PFSK-1 (cell line): ENCODE measurements around the gene LRRC23.

Experiments used
- FOXP2 ChIP-seq: optimal IDR thresholded peaks from 2 replicates; pipeline ENCODE3; 2011; ENCODE audit warnings: borderline replicate concordance, control low read depth, inconsistent platforms; ENCODE audit not compliant: insufficient read depth; ENCODE audit errors: extremely low read length, extremely low read depth
- POLR2AphosphoS5 ChIP-seq: IDR thresholded peaks from 2 replicates; pipeline ENCODE4 v1.6.1; 2012; ENCODE audit warnings: low read depth, mild to moderate bottlenecking, control low read depth, low read length, moderate library complexity
- REST ChIP-seq, 2 experiments: IDR thresholded peaks; 2 replicates each; pipeline versions ENCODE4 v1.6.1 to v1.8.0; 2011 to 2012; ENCODE audit warnings: low read depth in 2 of 2, low read length in 2 of 2, control low read depth in 1 of 2, inconsistent platforms in 1 of 2, mild to moderate bottlenecking in 1 of 2, moderate library complexity in 1 of 2; ENCODE audit not compliant: insufficient read depth in 1 of 2
- SIN3A ChIP-seq: IDR thresholded peaks from 2 replicates; pipeline ENCODE4 v1.6.1; 2012; ENCODE audit warnings: mild to moderate bottlenecking, low read length, moderate library complexity, borderline replicate concordance; ENCODE audit not compliant: insufficient read depth
- TAF1 ChIP-seq: IDR thresholded peaks from 2 replicates; pipeline ENCODE4 v1.6.1; 2012; ENCODE audit warnings: low read length, control low read depth, borderline replicate concordance; ENCODE audit not compliant: insufficient read depth

LRRC23 gene

GRCh38 chr12:6947615-6948014 is 43.0 kb downstream of the LRRC23 start:
- TF ChIP-seq REST (IDR thresholded peaks at IDR 0.05; ENCODE audit: insufficient read depth in 1 of 2, low read depth in 2 of 2, low read length in 2 of 2), result no peak
- no peak for TF ChIP-seq TAF1
- TF ChIP-seq FOXP2, result no peak
- TF ChIP-seq SIN3A, result no peak
- no peak for TF ChIP-seq POLR2AphosphoS5

- TF ChIP-seq POLR2AphosphoS5, result no peak
- no peak for TF ChIP-seq REST (IDR thresholded peaks at IDR 0.05; ENCODE audit: insufficient read depth in 1 of 2, low read depth in 2 of 2, low read length in 2 of 2)
- TF ChIP-seq FOXP2, result no peak
- no peak for TF ChIP-seq TAF1
- no peak for TF ChIP-seq SIN3A
These were observed 44.4 kb downstream of the LRRC23 start for GRCh38 chr12:6948873-6949594.

GRCh38 chr12:6950401-6950801 is 45.8 kb downstream of the LRRC23 start:
- no peak for TF ChIP-seq TAF1
- no peak for TF ChIP-seq FOXP2
- TF ChIP-seq REST (IDR thresholded peaks at IDR 0.05; ENCODE audit: insufficient read depth in 1 of 2, low read depth in 2 of 2, low read length in 2 of 2), result no peak
- TF ChIP-seq SIN3A, result no peak
- TF ChIP-seq POLR2AphosphoS5, result no peak

- TF ChIP-seq REST (IDR thresholded peaks at IDR 0.05; ENCODE audit: insufficient read depth in 1 of 2, low read depth in 2 of 2, low read length in 2 of 2), result no peak
- no peak for TF ChIP-seq FOXP2
- no peak for TF ChIP-seq SIN3A
- TF ChIP-seq TAF1, result no peak
- TF ChIP-seq POLR2AphosphoS5, result no peak
These were observed 46.4 kb downstream of the LRRC23 start, which contains the start of gene PTPN6 for GRCh38 chr12:6950811-6951540. TSS of gene PTPN6 (plus strand) at chr12:6951356. CDS start at chr12:6951513, 157 bp downstream.
